GM21825 (cell line): ENCODE measurements around the gene TEX44.
"Not testable (repeated sequence)": the region's sequence is repeated elsewhere in the genome, so short reads cannot be mapped to it uniquely, and the experiment has no call there.

Source experiments
- ATAC-seq: cut with Tn5 transposase; IDR thresholded peaks from one replicate; pipeline ENCODE4 v1.9.1; 2021; ENCODE audit warnings: mild to moderate bottlenecking, moderate library complexity; ENCODE audit not compliant: unreplicated experiment

Gene TEX44

DNA sequence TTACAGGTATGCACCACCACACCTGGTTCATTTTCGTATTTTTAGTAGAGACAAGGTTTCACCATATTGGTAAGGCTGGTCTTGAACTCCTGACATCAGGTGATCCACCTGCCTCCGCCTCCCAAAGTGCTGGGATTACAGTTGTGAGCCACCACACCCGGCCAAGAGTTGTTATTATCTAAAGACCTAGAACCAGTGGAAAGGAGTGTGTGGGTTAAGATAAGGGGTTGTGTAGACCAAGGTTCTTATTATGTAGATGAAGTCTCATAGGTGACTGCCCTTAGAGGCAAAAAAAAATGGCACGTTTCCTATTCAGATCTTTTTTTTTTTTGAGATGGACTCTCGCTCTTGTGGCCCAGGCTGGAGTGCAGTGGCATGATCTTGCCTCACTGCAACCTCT is 21.7 kb upstream of the TEX44 start:
- not testable (repeated sequence) for ATAC-seq

DNA sequence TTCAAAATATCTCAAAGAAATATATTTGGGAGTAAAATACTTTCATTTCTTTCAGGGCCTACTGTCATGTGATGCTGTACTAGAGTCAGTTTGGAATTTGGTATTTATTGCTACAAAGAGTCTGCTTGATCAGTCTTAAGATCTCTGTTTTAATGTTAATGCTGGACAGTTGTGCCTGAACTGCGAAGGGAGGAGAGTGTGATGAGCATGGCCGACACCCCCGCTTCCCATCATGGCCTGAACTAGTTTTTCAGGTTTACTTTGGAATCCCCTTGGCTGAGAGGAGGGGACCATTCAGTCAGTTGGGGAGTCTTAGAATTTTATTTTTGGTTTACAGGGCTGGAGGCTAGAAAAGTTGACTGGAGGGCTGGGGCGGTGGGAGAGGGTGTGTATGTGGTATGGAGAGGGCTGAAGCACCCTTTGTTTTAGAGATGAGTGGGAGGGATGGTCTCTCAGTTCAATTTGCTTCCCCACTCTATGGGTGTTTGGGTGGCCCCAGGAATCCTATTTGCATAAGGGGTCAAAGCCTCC is 20.9 kb upstream of the TEX44 start:
- ATAC-seq: no peak

DNA sequence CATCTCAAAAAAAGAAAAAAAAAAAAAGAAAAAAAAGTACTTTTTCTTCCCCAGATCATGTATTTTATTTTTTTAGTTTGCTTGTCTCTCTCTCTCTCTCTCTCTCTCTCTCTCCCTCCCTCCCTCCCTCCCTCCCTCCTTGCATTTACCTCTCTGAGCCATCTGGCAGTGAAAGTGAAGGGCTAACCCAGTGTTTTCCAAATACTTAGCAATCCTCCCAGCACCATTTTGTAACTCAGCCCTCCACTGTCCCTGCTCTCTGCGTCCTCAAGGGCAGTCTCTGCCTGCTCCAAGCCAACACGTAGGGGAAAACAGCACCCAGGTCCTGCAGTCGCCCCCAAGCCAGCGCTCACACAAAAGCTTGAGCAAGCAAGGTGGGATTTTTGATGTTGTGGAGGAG is 19.6 kb upstream of the TEX44 start:
- ATAC-seq: no peak

DNA sequence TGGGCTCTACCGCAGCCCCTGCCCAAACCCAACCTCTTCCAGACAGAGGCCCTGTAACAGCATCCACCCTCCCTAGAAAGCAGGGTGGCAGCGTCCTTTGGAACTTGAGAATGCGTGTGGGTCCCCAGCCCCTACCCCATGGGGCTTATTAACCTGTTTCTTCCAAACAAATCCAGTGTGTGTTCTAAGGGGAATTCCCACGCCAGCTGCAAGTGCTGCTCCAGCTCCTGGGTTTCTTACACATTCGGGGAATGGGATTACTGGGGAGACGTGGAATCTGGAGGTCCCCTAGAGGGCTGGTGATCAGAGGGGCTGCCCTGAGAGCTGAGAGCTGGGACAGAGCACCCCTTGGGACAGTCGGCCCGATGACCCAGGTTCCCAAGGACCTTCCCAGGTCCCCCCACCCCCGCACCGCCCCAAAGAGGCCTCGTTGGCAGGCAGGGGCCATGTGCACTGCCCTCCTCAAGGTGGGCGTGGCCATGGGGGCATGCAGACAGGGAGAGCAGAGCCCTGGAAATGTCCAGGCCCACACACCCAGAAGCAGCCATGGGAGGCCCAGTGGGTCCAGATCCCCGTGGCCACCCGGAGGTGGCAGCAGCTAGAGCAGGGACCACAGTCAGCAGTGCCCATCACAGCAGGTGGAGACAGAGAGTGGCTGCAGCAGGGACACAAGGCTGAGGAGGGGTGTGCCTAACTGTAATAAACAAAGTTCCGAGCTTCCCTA is 18.8 kb upstream of the TEX44 start:
- ATAC-seq: no peak

DNA sequence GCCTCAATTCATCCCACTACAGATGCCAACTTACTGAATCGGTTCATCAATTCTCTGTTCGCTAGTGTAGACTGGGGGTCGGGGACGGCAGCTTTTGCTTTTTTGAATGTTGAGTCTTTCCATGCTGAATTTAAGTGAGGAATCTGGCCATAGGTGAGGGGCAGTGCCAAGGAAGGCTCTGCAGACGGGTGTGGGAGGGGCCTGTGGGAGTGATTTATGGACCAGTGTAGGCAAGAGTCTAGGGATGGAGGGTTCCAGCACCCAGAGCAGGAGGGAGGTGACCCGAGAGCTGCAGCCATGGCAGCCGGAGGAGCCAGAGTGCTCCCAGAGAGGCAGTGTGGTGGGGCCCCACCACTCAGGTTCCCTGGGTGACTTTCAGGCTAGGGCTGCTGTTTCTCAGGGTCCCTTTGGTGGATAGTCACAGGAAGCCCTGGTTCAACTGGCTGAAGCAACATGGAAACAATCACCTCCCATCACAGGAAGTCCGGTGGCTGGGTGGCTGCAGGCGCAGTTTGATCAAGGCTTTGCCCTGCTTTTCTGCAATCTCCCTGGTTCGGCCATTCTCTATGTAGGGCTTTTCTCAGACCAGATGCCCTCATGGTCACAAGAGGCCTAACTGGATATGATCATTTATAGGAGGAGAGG is 16.9 kb upstream of the TEX44 start:
- ATAC-seq: no peak

DNA sequence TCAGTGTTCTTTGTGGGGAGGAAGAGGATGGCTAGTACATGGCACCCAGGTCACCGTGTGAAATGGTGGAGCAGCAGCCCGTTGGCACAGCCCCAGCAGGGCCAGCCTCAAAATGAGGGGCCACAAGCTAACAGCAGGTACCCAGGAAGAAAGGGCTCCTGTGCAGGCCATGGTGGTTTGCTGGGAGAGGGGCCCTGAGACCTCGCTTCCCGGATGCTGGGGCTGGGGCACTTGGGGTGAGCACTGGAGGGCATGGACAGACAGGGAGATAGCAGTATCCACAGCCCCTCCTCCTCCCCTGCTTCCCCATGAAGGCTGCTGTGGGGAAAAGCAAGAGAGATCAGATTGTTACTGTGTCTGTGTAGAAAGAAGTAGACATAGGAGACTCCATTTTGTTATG is 16.2 kb upstream of the TEX44 start:
- no peak for ATAC-seq

DNA sequence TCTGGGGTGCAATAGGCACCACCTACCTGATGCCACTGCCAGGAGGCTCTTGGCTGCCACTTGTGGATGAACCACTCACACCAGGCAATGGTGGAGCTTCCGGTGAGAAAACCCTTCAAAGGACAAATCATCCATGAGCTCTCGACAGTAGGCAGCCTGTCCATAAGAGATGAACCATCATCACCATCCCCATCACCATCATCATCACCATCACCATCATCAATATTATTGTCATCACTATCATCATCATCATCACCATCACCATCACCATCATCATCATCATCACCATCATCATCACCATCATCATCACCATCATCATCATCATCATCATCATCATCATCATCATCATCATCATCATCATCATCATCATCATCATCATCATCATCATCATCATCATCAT is 14.0 kb upstream of the TEX44 start:
- not testable (repeated sequence) for ATAC-seq

DNA sequence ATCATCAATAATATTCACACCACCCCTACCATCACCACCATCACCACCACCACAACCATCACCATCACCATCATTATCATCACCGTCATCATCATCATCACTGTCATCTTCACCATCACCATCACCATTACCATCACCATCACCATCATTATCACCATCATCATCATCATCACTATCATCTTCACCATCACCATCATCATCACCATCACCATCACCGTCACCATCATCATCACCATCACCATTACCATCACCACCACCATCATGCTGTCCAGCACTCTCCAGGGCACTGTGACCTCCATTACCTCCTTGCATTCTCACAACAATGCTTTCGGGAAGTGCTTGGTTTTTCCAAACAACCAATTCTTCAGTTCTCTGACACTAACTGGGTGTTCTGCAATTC is 13.1 kb upstream of the TEX44 start:
- ATAC-seq: no peak

DNA sequence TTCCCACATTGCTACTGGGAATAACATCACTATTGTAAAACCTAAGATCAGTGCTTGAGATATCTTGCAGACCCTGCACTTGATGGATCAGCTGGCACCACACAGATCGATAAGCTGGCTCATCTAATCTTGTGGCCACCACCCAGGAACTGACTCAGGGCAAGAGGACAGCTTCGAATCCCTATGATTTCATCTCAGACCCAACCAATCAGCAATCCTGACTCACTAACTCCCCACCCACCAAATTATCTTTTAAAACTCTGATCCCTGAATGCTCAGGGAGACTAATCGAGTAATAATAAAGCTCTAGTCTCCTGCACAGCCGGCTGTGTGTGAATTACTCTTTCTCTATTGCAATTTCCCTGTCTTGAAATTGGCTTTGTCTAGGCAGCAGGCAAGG is 11.3 kb upstream of the TEX44 start:
- ATAC-seq: no peak

DNA sequence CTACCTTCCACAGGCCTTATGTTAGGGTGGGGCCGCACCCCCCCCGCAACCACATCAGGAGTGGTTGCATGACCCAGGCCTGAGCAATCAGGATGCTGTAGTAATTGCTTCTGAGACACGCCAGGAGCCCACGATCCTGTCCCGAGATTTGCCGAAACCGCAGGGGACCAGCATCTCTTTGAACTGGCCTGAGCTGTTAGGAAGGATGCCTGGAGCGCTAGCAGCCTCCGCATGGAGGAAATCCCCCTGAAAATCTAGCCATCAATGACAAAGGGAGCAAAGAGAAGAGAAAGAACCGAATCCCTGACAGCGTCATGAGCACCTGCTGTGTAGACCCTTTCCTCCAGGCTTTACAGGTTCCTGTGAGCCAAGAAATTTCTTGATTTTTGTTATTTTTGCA is 8.7 kb upstream of the TEX44 start:
- no peak for ATAC-seq

DNA sequence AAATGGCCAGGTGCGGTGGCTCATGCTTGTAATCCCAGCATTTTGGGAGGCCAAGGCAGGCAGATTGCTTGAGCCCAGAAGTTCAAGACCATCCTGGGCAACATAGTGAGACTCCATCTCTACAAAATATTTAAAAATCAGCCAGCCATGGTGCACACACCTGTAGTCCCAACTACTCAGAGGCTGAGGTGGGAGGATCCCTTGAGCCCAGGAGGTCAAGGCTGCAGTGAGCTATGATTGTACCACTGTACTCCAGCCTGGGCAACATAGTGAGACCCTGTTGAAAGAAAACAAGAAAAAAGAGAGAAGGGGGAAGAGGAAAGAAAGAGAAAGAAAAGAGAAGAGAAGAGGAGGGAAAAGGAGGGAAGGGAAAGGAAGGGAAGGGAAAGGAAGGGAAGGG is 4.9 kb upstream of the TEX44 start:
- not testable (repeated sequence) for ATAC-seq

DNA sequence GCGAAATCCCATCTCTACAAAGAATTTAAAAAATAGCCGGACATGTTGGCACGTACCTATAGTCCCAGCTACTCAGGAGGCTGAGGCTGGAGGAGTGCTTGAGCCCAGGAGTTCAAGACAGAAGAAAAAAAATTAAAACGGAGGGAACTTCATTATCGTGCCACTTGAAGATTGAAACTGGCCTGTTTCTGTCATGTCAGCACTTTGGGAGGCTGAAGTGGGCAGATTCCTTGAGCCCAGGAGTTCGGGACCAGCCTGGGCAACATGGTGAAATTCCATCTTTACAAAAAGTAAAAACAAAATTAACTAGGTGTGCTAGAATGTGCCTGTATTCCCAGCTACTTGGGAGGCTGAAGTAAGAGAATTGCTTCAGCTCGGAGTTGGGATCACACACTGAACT is 3.0 kb upstream of the TEX44 start:
- ATAC-seq: no peak

DNA sequence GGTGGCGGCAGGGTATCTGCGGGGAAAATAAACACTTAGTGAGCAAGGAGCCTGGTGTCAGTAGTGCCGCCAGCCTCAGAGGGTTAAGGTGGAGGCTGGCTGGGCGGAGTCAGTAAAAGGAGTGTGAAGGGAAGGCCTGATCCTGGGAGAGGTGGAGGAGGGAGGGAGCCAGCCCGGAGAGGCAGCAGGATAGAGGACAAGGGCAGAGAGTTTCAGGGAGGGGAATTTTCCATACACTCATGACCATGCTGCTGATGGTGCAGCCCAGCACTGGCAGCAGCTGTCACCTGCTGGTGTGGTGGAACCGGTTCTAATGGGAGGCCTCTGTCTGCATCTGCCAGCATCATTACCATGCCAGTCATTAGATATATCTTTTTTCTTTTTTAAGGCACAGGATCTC is 2.0 kb upstream of the TEX44 start:
- ATAC-seq: no peak

DNA sequence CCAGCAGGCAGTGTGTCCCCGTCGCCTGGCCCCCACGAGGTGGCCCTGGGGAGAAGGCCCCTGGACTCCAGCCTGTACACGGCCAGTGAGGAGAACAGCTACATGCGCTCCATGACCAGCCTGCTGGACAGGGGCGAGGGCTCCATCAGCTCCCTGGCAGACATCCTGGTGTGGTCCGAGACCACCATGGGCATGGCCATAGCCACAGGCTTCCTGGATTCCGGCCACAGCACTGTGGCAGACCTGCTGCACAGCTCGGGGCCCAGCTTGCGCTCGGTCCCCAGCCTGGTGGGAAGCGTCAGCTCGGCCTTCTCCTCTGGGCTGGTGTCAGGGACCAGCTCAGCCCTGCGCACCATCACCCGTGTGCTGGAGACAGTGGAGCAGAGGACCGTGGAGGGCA is 1.0 kb downstream of the TEX44 start:
- ATAC-seq: no peak

DNA sequence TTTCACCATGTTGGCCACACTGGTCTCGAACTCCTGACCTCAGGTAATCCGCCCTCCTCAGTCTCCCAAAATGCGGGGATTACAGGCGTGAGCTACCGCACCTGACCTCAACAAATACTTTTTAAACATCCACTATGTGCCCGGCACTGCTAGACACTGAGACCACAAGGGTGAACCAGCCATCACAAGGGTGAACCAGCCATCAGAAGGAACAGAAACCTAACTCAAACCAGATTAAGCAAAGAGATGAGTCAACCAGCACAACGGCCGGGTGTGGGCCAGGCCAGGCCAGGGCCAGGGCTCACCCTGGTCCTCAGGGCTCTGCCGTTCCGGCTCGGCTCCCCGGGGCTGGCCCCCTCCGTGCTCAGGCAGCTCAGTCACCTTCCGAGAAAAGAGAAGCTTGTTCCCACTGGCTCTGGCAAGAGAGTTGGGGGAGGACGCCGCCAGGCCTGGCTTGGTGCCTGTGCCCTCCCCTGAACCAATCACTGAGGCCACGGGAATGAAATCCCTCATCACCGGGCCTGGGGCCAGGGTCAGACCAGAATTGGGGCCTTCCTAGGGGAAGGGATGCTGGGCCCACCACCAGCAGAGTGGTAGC is 4.4 kb downstream of the TEX44 start:
- ATAC-seq: peak; percentile 71

DNA sequence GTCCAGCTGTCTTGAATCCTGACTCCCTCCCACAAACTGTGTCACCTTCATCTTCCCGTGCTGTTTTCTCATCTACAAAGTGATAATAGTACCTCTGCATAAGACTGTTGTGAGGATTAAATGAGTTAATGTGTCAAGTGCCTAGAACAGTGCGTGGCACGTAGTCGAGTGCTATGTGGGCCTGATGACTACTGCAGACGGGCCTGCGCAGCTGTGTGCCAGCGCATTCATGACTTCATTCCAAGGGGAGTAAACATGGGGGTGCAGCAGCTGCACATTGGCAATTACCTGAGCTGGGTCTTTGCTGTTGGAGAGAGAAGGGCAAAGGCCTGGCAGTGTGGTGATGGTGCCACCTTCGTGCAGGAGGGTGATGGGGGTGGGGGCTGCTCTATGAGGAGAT is 5.0 kb downstream of the TEX44 start:
- ATAC-seq: no peak

DNA sequence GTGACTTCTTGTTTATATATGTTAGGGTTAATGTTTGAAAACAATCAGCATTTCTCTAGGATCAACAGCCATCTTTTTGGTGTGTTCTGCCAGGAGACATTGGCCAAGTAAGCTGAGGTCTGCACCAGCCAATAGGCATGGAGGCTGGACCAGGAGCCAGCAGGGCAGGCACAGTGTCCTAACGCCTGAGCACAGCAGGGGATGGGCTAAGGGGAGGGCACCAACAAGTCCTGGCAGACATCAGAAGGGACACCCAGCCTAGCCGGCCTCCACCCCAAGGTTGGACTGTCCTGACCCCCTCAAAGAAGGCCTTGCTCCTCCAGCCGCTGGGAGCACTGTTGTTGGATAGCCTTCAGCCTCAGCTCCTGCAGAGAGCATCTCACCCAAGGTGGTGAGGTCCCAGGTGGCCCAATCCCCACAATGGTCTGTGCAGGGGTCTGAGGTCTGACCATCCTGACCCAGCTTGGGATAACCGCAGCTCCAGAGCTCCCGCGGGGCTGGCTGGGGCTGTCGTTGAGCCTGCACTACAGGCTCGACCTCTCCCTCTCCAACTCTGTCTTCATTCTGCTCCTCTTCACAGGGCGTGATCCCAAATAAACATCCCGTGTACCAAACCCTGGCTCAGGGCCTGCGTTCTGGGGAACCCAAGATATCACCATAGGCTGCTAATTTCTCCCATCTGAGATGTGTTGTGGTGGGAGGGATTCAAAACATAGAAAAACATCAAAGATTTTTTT is 8.1 kb downstream of the TEX44 start:
- no peak for ATAC-seq

DNA sequence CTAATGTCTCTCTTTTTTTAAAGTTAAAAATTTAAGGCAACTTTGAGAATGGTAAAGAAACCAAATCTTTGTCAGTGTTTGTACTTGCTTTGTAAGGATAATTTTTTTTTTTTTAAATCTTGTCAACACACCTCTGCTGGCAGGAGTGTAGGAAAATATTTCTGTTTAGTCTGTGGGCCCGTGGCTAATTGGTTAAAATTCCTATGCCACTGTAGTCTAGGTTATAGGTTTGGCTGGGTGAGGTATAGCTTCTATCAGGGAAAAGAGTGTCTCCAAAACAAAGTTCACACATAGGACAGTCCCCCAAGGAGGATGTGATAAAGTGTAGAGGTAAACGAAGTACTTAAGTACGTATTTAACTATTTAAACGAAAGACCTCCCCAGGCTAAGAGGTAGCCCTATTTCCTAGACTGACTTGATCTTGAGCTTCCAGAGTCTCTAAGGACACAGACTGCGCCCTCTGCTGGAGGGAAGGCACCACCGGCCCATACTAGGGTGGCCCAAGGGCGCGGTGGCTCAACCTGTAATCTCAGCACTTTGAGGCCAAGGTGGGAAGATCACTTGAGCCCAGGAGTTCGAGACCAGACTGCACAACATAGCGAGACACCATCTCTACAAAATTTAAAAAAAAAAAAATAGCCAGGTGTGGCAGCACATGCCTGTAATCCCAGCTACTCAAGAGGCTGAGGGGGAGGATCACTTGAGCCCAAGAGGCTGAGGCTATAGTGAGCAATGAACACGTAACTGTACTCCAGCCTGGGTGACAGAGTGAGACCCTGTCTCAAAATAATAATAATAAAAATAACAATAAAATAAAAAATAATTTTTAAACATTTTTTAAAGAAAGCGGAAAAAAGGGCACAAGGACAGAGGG is 8.9 kb downstream of the TEX44 start:
- no peak for ATAC-seq

DNA sequence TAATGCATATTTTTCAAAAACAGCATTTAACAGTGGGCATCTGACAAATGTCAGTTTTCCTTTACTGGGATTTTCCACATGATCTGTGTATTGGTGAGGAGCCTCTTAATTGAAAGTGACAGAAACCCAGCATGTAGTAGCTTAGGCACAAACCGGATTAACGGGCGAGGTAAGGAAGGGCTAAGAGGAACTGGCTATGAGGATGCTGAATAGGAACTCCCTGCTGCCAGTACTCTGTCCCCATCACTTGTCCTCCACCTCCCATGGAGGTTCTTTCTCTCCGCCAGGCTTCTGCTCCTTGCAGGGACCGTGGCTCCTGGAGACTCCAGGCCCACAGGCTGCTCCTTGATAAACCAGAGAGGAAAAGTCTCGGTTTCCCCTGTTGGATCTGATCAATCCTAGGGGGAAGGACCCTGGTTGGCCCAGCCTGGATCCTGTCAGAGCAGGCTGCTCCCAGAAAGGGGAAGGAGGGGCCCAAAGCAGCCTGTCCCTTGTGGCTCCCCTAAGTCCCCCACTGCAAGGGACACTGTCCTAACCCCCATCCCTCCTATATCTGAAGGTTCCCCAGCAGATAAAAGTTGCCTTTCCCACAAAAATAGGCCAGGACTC is 10.3 kb downstream of the TEX44 start:
- no peak for ATAC-seq

DNA sequence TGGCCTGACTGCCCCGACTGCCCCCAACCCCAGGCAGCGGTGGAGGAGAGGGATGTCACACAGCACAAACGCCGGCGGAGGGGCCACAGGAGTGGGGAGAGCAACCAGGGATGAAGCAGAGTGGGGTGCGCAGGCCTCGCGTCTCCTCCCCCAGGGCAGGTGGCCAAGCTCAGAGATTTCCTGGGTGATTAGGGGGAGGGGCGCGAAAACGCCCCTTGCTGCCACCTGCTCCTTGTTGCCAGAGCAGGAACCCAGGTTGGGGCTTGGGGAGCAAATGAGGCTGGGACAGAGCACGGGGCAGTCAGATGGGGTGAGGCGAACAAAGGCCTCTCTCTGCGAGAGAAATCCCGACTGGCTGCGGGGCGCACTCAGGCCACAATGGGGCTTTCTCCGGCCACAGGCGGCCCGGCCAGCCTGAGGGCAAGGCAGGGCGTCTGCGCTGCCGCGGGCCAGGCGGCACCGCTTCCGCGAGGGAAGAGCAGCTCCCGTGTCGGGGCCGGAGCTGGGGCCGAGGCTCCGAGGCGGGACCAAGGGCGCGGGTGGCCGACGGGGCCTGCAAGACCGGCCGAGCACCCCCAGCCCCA is 11.5 kb downstream of the TEX44 start:
- ATAC-seq: no peak
